GM10248 (cell line): ENCODE measurements around the gene CHID1.

Experiments used
- CTCF ChIA-PET: fragments of 300-600 bp; sonication (Branson Sonifier 250); formaldehyde crosslinking; extraction: SDS; loops from one replicate; lab custom pipeline; 2021; ENCODE audit warnings: antibody characterized with exemption; lab: Yijun Ruan, JAX
- POLR2A ChIA-PET: fragments of 350-650 bp; sonication (Branson Sonifier 250); formaldehyde crosslinking; extraction: SDS; loops from one replicate; lab custom pipeline; 2020; ENCODE audit warnings: antibody characterized with exemption; lab: Yijun Ruan, JAX
- DNase-seq: peaks from one replicate; pipeline ENCODE4 v3.0.0; 2012; ENCODE audit errors: extremely low spot score
- CTCF ChIP-seq: IDR thresholded peaks from 2 replicates; pipeline ENCODE4 v1.5.1; 2012; ENCODE audit warnings: mild to moderate bottlenecking, low read depth; ENCODE audit errors: extremely low read depth, missing control alignments, control extremely low read depth

The CHID1 gene

DNA sequence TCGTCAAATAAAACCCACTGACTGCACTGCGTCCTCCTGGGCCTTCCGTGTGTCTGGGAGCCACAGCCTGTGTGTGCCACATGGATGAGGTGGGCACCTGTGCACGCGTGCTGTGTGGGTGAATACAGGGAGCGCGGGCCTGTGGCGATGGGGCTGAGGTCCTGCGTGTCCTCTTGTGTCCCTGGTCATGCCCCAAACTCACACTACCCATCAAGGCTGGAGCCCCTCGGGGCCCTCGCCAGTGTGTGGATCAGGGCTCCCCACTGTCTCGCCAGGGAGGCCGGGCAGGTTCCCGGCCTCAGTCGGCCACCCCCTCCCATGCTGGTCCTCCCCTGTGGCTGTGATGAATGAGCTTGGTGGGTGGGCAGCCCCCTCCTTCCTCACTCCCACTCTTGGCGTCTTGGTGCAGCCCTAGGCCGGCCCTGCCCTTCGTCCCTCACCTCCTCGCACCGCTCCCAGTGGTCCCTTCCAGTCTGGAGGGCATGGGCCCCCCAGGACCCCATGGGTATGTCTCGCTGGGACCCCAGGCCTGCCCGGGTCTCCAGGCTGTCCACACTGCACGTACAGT, 78.6 kb downstream of the CHID1 start:
- CTCF ChIA-PET: interaction anchor here (1.2 to 2.8 kb wide), 4 partner anchors 13 to 105 kb away, joined by 3 to 8 read pairs (median 3); partner anchors contain the start of gene PNPLA2
- POLR2A ChIA-PET: interaction anchor here (1.2 to 6.2 kb wide), 3 partner anchors 10 to 12 kb away, joined by 5 to 35 read pairs (median 7); partner anchors contain the start of genes PNPLA2, POLR2L and TSPAN4
- TF ChIP-seq CTCF: no peak

GRCh38 chr11:831118-831864, 79.3 kb downstream of the CHID1 start:
- CTCF ChIA-PET: interaction anchor here (1.1 to 2.8 kb wide), 4 partner anchors 12 to 104 kb away, joined by 3 to 8 read pairs (median 3); partner anchors contain the start of gene TSPAN4

More for the DNA sequence above, 78.6 kb downstream of the CHID1 start:
- no peak for DNase-seq

GRCh38 chr11:830295-831117, 80.1 kb downstream of the CHID1 start:
- CTCF ChIA-PET: interaction anchor here (1.1 to 2.8 kb wide), 4 partner anchors 13 to 104 kb away, joined by 3 to 8 read pairs (median 3); partner anchors contain the start of gene TSPAN4
- peak; percentile 82 for DNase-seq
- POLR2A ChIA-PET: interaction anchor here (1.2 to 6.2 kb wide), 2 partner anchors 11 to 21 kb away, joined by 3 to 35 read pairs; partner anchors contain the start of genes PNPLA2 and RPLP2
- TF ChIP-seq CTCF: no peak

More at GRCh38 chr11:831118-831864, 79.3 kb downstream of the CHID1 start:
- no peak for DNase-seq
- TF ChIP-seq CTCF: no peak
- POLR2A ChIA-PET: interaction anchor here (6.2 kb wide), 1 partner anchor 12 kb away, joined by 35 read pairs; the partner anchor contains the start of gene PNPLA2

DNA sequence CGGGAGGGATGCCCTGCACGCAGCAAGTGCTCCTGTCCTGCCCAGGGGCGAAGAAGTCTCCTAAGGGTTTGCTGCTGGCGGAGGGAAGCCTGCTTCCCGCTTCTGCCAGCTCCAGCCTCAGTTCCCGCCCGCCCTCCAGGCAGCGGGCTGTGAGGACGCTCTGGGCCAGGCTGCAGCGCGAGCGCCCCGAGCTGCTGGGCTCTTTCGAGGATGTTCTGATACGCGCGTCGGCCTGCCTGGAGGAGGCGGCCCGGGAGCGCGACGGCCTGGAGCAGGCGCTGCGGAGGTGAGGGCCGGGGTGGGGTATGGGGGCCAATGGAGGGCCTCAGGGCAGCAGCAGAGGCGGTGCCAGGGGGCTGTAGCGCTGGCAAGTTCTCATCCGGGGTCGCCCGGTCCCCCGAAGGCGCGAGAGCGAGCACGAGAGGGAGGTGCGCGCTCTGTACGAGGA, 80.7 kb downstream of the CHID1 start:
- DNase-seq: no peak
- TF ChIP-seq CTCF: no peak
- POLR2A ChIA-PET: interaction anchor here (0.6 to 6.2 kb wide), 4 partner anchors 10 to 37 kb away, joined by 3 to 35 read pairs (median 4); partner anchors contain the start of genes PNPLA2 and RPLP2
- CTCF ChIA-PET: interaction anchor here (1.4 to 2.9 kb wide), 3 partner anchors 11 to 47 kb away, joined by 4 to 11 read pairs (median 8); partner anchors contain the start of gene PNPLA2

GRCh38 chr11:829176-829846, 81.3 kb downstream of the CHID1 start:
- DNase-seq: no peak
- ChIA-PET CTCF (interaction anchor here (1.4 to 2.9 kb wide), 3 partner anchors 10 to 46 kb away, joined by 4 to 11 read pairs (median 8); partner anchors contain the start of gene PNPLA2), POLR2A (interaction anchor here (0.6 to 6.2 kb wide), 4 partner anchors 10 to 38 kb away, joined by 3 to 35 read pairs (median 4); partner anchors contain the start of genes PNPLA2 and RPLP2)
- no peak for TF ChIP-seq CTCF
